ENCODE results near the gene ABCC6.
"Not testable (repeated sequence)": the region's sequence is repeated elsewhere in the genome, so short reads cannot be mapped to it uniquely, and the experiment has no call there.

Gene ABCC6

GRCh38 chr16:16190546-16190945, 32.7 kb downstream of the ABCC6 start:
- no peak for DNase-seq (ENCODE audit: low read depth)

GRCh38 chr16:16189842-16190241, 33.5 kb downstream of the ABCC6 start:
- no peak for DNase-seq (ENCODE audit: low read depth)

- DNase-seq (ENCODE audit: low read depth): no peak
These were observed 34.5 kb downstream of the ABCC6 start for GRCh38 chr16:16188827-16189226.

- DNase-seq (ENCODE audit: low read depth): no peak
These were observed 36.5 kb downstream of the ABCC6 start for GRCh38 chr16:16186820-16187219.

GRCh38 chr16:16185095-16185494, 38.2 kb downstream of the ABCC6 start:
- DNase-seq (ENCODE audit: low read depth): no peak

GRCh38 chr16:16184594-16184993, 38.7 kb downstream of the ABCC6 start:
- no peak for DNase-seq (ENCODE audit: low read depth)

- no peak for DNase-seq (ENCODE audit: low read depth)
These were observed 39.7 kb downstream of the ABCC6 start for GRCh38 chr16:16183562-16183961.

GRCh38 chr16:16182918-16183317, 40.4 kb downstream of the ABCC6 start:
- no peak for DNase-seq (ENCODE audit: low read depth)

- DNase-seq (ENCODE audit: low read depth): not testable (repeated sequence)
These were observed 41.5 kb downstream of the ABCC6 start for GRCh38 chr16:16181748-16182147.

- DNase-seq (ENCODE audit: low read depth): no peak
These were observed 44.7 kb downstream of the ABCC6 start for GRCh38 chr16:16178455-16179162.

- no peak for DNase-seq (ENCODE audit: low read depth)
These were observed 47.0 kb downstream of the ABCC6 start for GRCh38 chr16:16176328-16176727.

GRCh38 chr16:16175296-16175695, 48.0 kb downstream of the ABCC6 start:
- no peak for DNase-seq (ENCODE audit: low read depth)

- DNase-seq (ENCODE audit: low read depth): no peak
These were observed 50.3 kb downstream of the ABCC6 start for GRCh38 chr16:16172991-16173390.

GRCh38 chr16:16171332-16171919, 51.9 kb downstream of the ABCC6 start:
- no peak for DNase-seq (ENCODE audit: low read depth)

- DNase-seq (ENCODE audit: low read depth): no peak
These were observed 53.7 kb downstream of the ABCC6 start for GRCh38 chr16:16169615-16170014.

GRCh38 chr16:16168431-16168830, 54.9 kb downstream of the ABCC6 start:
- DNase-seq (ENCODE audit: low read depth): no peak

GRCh38 chr16:16167927-16168326, 55.4 kb downstream of the ABCC6 start:
- DNase-seq (ENCODE audit: low read depth): no peak

GRCh38 chr16:16166949-16167348, 56.3 kb downstream of the ABCC6 start:
- DNase-seq (ENCODE audit: low read depth): no peak

- no peak for DNase-seq (ENCODE audit: low read depth)
These were observed 57.2 kb downstream of the ABCC6 start for GRCh38 chr16:16166085-16166484.

GRCh38 chr16:16164243-16164642, 59.1 kb downstream of the ABCC6 start:
- no peak for DNase-seq (ENCODE audit: low read depth)

GRCh38 chr16:16163571-16163970, 59.7 kb downstream of the ABCC6 start:
- DNase-seq (ENCODE audit: low read depth): no peak

GRCh38 chr16:16163109-16163508, 60.2 kb downstream of the ABCC6 start:
- no peak for DNase-seq (ENCODE audit: low read depth)

- DNase-seq (ENCODE audit: low read depth): no peak
These were observed 60.7 kb downstream of the ABCC6 start for GRCh38 chr16:16162591-16162990.

- not testable (repeated sequence) for DNase-seq (ENCODE audit: low read depth)
These were observed 61.5 kb downstream of the ABCC6 start for GRCh38 chr16:16161840-16162239.
